Measurements from ENCODE around the gene EPS8L2.
A peak's percentile ranks its signal among the peaks of the same experiment; 100 is the strongest.

Gene EPS8L2

GRCh38 chr11:762421-763072 lies 56.5 kb downstream of the EPS8L2 start:
- no peak for DNase-seq (ENCODE audit: low spot score)
- Mint-ChIP-seq H3K27ac (no peak overlapping the region), H3K4me1 (ENCODE audit: low read depth) (peaks cover 3% of the 10 kb centered on the region), H3K36me3 (ENCODE audit: low read depth) (peaks cover 40% of the 10 kb centered on the region), H3K9me3 (no peaks in the 10 kb centered on the region), H3K27me3 (ENCODE audit: low read depth) (no peaks in the 10 kb centered on the region), H3K4me3 (no peak overlapping the region)

GRCh38 chr11:763073-763463 lies 57.0 kb downstream of the EPS8L2 start:
- DNase-seq (ENCODE audit: low spot score): no peak
- H3K27ac Mint-ChIP-seq: peak overlapping the region; percentile 26
- H3K4me1 Mint-ChIP-seq (ENCODE audit: low read depth): peaks cover 3% of the 10 kb centered on the region
- no peaks in the 10 kb centered on the region for H3K9me3 Mint-ChIP-seq
- H3K4me3 Mint-ChIP-seq: no peak overlapping the region
- H3K36me3 Mint-ChIP-seq (ENCODE audit: low read depth): peaks cover 38% of the 10 kb centered on the region
- H3K27me3 Mint-ChIP-seq (ENCODE audit: low read depth): no peaks in the 10 kb centered on the region

- H3K36me3 Mint-ChIP-seq (ENCODE audit: low read depth): peaks cover 36% of the 10 kb centered on the region
- no peaks in the 10 kb centered on the region for H3K9me3 Mint-ChIP-seq
- H3K4me3 Mint-ChIP-seq: no peak overlapping the region
- H3K27ac Mint-ChIP-seq: peak overlapping the region; percentile 26
- DNase-seq (ENCODE audit: low spot score): no peak
- H3K4me1 Mint-ChIP-seq (ENCODE audit: low read depth): peaks cover 3% of the 10 kb centered on the region
- no peaks in the 10 kb centered on the region for H3K27me3 Mint-ChIP-seq (ENCODE audit: low read depth)
These were observed 57.7 kb downstream of the EPS8L2 start for GRCh38 chr11:763549-764321.

GRCh38 chr11:764322-765024 lies 58.4 kb downstream of the EPS8L2 start:
- Mint-ChIP-seq H3K36me3 (ENCODE audit: low read depth) (peaks cover 36% of the 10 kb centered on the region), H3K9me3 (no peaks in the 10 kb centered on the region), H3K4me3 (no peak overlapping the region), H3K27me3 (ENCODE audit: low read depth) (no peaks in the 10 kb centered on the region), H3K27ac (no peak overlapping the region), H3K4me1 (ENCODE audit: low read depth) (peaks cover 3% of the 10 kb centered on the region)
- no peak for DNase-seq (ENCODE audit: low spot score)

GRCh38 chr11:765025-765801 lies 59.2 kb downstream of the EPS8L2 start:
- DNase-seq (ENCODE audit: low spot score): peak; percentile 38
- H3K4me1 Mint-ChIP-seq (ENCODE audit: low read depth): peaks cover 3% of the 10 kb centered on the region
- no peaks in the 10 kb centered on the region for H3K9me3 Mint-ChIP-seq
- H3K4me3 Mint-ChIP-seq: no peak overlapping the region
- H3K27me3 Mint-ChIP-seq (ENCODE audit: low read depth): no peaks in the 10 kb centered on the region
- H3K36me3 Mint-ChIP-seq (ENCODE audit: low read depth): peaks cover 30% of the 10 kb centered on the region
- no peak overlapping the region for H3K27ac Mint-ChIP-seq

GRCh38 chr11:765802-766091 lies 59.7 kb downstream of the EPS8L2 start:
- no peak overlapping the region for H3K27ac Mint-ChIP-seq
- no peaks in the 10 kb centered on the region for H3K27me3 Mint-ChIP-seq (ENCODE audit: low read depth)
- H3K4me1 Mint-ChIP-seq (ENCODE audit: low read depth): peaks cover 3% of the 10 kb centered on the region
- no peak overlapping the region for H3K4me3 Mint-ChIP-seq
- no peak for DNase-seq (ENCODE audit: low spot score)
- H3K9me3 Mint-ChIP-seq: no peaks in the 10 kb centered on the region
- peaks cover 29% of the 10 kb centered on the region for H3K36me3 Mint-ChIP-seq (ENCODE audit: low read depth)

GRCh38 chr11:766106-766935 lies 60.3 kb downstream of the EPS8L2 start:
- Mint-ChIP-seq H3K36me3 (ENCODE audit: low read depth) (peaks cover 27% of the 10 kb centered on the region), H3K4me3 (no peak overlapping the region), H3K27me3 (ENCODE audit: low read depth) (no peaks in the 10 kb centered on the region), H3K9me3 (no peaks in the 10 kb centered on the region), H3K4me1 (ENCODE audit: low read depth) (peaks cover 3% of the 10 kb centered on the region), H3K27ac (no peak overlapping the region)
- DNase-seq (ENCODE audit: low spot score): no peak

- Mint-ChIP-seq H3K27ac (no peak overlapping the region), H3K9me3 (no peaks in the 10 kb centered on the region), H3K36me3 (ENCODE audit: low read depth) (peaks cover 23% of the 10 kb centered on the region), H3K4me1 (ENCODE audit: low read depth) (peaks cover 3% of the 10 kb centered on the region), H3K4me3 (no peak overlapping the region), H3K27me3 (ENCODE audit: low read depth) (no peaks in the 10 kb centered on the region)
- DNase-seq (ENCODE audit: low spot score): no peak
These were observed 60.8 kb downstream of the EPS8L2 start for GRCh38 chr11:766936-767210.

- Mint-ChIP-seq H3K9me3 (no peaks in the 10 kb centered on the region), H3K4me3 (no peak overlapping the region), H3K4me1 (ENCODE audit: low read depth) (peaks cover 2% of the 10 kb centered on the region), H3K27ac (no peak overlapping the region), H3K36me3 (ENCODE audit: low read depth) (peaks cover 23% of the 10 kb centered on the region), H3K27me3 (ENCODE audit: low read depth) (no peaks in the 10 kb centered on the region)
- DNase-seq (ENCODE audit: low spot score): no peak
These were observed 61.2 kb downstream of the EPS8L2 start for GRCh38 chr11:767238-767637.

GRCh38 chr11:769887-770641 lies 64.0 kb downstream of the EPS8L2 start:
- H3K27ac Mint-ChIP-seq: no peak overlapping the region
- DNase-seq (ENCODE audit: low spot score): no peak
- H3K27me3 Mint-ChIP-seq (ENCODE audit: low read depth): no peaks in the 10 kb centered on the region
- H3K4me3 Mint-ChIP-seq: no peak overlapping the region
- H3K36me3 Mint-ChIP-seq (ENCODE audit: low read depth): peaks cover 15% of the 10 kb centered on the region
- no peaks in the 10 kb centered on the region for H3K9me3 Mint-ChIP-seq
- no peaks in the 10 kb centered on the region for H3K4me1 Mint-ChIP-seq (ENCODE audit: low read depth)

- Mint-ChIP-seq H3K27me3 (ENCODE audit: low read depth) (no peaks in the 10 kb centered on the region), H3K27ac (no peak overlapping the region), H3K4me1 (ENCODE audit: low read depth) (peaks cover 2% of the 10 kb centered on the region), H3K4me3 (no peak overlapping the region), H3K36me3 (ENCODE audit: low read depth) (peaks cover 9% of the 10 kb centered on the region), H3K9me3 (no peaks in the 10 kb centered on the region)
- no peak for DNase-seq (ENCODE audit: low spot score)
These were observed 64.9 kb downstream of the EPS8L2 start for GRCh38 chr11:770642-771616.

- H3K27me3 Mint-ChIP-seq (ENCODE audit: low read depth): no peaks in the 10 kb centered on the region
- peaks cover 8% of the 10 kb centered on the region for H3K4me1 Mint-ChIP-seq (ENCODE audit: low read depth)
- no peaks in the 10 kb centered on the region for H3K9me3 Mint-ChIP-seq
- H3K36me3 Mint-ChIP-seq (ENCODE audit: low read depth): peaks cover 4% of the 10 kb centered on the region
- no peak overlapping the region for H3K4me3 Mint-ChIP-seq
- no peak overlapping the region for H3K27ac Mint-ChIP-seq
- DNase-seq (ENCODE audit: low spot score): no peak
These were observed 65.7 kb downstream of the EPS8L2 start for GRCh38 chr11:771617-772204.

Measured in T-helper 2 cell treated with Interferon-gamma antibody and Interleukin-4, amounts not matched to agents 5 μg/mL and 100 μg/mL, for 36 hours (primary cell).